Islet of Langerhans (tissue), 1 donor: ENCODE data around the gene SNX21.
"Not testable (repeated sequence)": the region's sequence is repeated elsewhere in the genome, so short reads cannot be mapped to it uniquely, and the experiment has no call there.

ENCODE experiments used
- FAIRE-seq: peaks from one replicate; lab custom pipeline; 2011; peaks lifted over from hg19 to GRCh38; lab: Jason Lieb, UNC

Gene SNX21

DNA sequence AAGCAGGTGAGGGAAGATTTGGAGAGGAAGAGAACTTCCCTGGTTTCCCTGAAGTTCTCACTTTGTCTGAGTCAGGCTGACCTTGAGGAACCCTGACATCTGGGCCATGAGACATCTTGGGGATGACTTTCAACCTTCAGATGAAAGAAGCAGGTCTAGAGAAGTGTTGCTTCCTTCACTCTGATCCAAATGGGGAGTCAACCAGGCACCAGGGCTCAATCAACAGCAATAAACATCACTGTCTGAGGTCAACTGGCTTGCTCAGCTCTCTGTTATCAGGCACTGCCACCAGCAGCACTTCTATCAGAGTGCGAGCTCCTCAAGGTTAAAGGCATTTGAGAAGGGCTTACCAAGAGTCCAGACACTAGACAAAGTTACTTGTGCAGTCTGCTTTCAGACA is 17.3 kb downstream of the SNX21 start:
- FAIRE-seq = no peak

DNA sequence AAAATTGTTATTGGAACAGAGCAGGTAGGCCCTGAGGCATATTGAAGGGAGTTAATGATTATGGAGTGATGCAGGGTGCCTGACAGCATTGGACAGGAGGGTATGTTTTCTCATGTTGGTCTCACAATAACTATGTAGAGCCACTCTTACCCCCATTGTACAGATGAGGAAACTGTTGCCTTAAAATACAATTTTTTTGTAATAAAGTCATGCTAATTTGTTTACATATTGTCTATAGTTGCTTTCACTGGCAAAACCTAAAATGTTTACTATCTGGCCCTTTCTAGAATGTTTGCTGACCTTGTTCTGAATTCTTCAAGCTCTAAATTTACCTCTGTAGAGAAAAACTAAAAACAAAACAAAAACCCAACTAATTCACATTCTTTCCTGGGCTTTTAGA is 17.9 kb downstream of the SNX21 start:
- FAIRE-seq = no peak

DNA sequence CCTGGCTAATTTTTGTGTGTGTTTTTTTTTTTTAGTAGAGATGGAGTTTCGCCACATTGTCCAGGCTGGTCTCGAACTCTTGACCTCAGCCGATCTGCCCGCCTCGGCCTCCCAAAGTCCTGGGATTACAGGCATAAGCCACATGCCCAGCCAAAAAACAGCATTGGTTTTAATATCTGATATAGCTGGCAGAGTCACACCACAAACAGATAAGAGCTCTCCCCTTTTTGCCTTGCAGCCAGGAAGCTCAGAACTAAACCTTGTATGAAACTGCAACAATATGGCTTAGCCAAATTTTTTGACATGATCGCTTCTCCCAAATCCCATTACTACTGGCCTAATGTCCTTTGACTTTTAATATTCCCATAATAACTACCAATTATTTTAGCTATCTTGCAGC is 18.7 kb downstream of the SNX21 start:
- no peak for FAIRE-seq

DNA sequence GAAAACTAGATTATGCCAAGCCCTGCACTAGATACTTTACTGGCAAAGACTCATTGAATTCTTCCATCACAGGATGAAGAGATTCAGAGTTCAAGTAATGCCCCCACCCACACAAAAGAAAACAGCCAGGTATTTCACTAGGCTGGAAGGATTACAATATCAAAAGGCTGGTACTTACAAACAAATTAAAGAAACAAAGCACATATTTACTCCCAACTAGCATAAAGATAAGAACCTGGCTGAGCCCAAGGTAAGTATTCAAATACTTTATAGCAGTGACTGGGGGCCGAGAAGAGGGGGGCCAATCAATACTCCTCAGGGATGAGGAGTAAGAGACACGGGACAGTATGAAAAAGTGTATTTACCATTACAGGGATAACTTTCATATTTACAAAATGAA is 19.9 kb downstream of the SNX21 start:
- FAIRE-seq = no peak

DNA sequence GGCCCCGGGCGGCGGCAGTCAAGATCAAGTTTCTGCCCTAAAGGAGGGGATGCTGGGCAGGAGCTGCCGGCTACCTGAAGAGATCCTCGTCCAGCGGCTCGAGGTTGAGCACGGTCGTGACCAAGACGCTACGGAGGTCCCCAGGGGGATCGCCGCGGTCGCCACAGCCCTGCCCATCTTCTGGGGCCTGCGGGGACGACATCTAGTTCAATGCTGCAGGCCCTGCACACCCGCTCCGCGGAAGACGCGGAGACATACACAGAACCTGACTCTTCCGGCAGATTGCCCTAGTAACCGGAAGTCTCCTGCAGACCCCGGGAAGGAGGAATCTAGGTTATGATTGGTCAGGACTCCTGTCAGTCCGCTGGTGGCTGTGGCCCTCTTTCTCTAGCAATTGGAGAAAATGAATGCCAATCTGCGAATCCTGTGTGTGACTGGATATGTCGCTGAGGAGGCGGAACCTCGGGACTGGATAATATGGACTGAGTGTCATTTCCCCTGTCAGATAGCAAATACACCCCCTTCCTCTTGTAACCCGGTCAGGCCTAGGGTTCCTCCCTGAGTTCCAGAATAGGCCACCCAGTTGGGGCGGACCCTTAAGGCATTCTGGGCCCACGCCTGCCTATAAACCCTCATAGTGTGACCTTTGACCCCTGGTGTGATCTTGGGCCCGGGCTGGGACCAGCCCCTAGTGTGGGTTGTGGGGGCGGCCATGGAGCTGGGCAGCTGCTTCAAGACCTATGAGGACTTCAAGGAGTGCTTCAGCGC is 23.7 kb downstream of the SNX21 start, which contains the start of the genes ACOT8 and ZSWIM3:
Gene ACOT8, minus strand, starts transcription at position 279 of the 768 bp plus-strand sequence. Its CDS starts 77 bp downstream, at position 202.
Gene ZSWIM3, plus strand, starts transcription at position 501 of the 768 bp plus-strand sequence. Its CDS starts 212 bp downstream, at position 713.
- FAIRE-seq = peak; percentile 93

DNA sequence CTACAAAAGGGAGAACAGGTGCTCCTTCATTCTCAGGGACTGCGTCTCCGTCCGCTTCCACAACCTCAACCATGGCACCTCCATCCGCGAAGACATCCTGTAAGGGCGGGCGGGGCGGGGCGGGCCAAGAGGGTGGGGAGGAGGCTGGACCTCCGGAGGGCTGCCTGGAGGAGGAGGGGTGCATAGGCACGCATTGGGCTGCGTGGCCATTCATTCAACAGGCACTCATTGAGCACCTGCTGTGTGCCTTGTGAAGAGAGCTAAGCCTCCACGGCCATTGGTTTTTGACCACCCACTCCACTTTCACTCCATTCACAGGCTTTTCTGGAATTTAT is 24.2 kb downstream of the SNX21 start:
- no peak for FAIRE-seq

DNA sequence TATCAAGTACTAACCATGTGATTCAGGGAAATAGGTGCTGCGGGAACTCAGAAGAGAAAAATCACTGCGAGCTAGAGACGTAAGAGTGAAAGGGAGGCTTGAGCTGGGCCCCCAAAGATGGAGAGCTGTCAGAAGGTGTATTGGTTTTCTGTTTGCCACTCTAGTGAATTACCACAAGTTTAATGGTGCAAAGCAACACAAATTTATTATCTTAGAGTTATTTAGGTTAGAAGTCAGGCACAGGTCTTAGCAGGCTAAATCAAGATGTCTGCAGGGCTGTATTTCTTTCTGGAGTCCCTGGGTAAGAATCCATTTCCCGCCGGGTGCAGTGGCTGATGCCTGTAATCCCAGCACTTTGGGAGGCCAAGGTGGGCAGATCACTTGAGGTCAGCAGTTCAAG is 26.3 kb downstream of the SNX21 start:
- no peak for FAIRE-seq

DNA sequence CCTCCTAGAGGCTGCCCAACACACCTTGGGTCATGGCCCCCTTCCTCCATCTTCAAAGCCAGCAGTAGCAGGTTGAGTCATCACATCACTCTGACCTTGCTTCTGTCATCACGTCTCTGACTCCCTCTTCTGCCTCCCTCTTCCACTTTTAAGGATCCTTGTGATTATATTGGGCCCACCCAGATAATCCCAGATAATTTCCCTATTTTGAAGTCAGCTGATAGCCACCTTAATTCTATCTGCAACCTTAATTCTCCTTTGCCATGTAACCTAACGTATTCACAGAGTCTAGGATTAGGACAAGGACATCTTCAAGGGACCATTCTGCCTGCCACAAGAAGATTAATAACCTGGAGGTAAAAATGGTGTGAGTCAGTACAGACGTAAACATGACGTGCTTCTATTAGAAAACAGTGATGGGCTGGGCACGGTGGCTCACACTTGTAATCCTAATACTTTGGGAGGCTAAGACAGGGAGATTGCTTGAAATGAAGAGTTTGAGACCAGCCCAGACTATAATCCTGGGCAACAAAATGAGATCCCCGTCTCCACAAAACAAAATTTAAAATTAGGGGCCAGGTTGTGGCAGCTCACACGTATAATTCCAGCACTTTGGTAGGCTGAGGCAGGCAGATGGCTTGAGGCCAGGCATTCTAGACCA is 27.1 kb downstream of the SNX21 start:
- no peak for FAIRE-seq

DNA sequence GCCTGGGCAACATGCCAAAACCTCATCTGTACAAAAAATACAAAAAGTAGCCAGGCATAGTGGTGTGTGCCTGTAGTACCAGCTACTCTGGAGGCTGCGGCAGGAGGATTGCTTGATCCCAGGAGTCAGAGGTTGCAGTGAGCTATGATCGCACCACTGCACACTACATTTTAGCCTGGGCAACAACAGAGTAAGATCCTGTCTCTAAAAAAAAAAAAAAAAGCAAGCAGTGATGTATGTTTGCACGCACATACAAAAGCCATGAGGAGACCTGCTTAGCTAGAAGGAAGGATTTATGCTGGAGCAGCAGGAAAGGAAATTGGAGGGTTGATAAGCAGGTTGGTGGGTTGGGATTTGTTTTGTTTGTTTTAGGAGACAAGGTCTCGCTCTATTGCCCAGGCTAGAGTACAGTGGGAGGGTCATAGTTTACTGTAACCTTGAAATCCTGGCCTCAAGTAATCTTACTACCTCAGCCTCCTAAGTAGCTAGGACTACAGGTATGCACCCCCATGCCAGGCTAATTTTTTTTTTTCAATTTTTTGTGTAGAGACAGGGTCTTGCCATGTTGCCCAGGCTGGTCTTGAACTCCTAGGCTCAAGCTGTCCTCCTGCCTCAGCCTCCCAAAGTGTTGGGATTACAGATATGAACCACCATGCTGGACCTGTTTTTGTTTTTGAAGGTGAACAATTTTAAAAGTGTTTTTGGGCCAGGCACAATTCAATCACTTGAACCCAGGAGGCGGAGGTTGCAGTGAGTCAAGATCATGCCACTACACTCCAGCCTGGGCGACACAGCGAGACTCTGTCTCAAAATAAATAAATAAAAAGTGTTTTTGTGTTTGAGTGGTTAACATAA is 27.8 kb downstream of the SNX21 start:
- no peak for FAIRE-seq

DNA sequence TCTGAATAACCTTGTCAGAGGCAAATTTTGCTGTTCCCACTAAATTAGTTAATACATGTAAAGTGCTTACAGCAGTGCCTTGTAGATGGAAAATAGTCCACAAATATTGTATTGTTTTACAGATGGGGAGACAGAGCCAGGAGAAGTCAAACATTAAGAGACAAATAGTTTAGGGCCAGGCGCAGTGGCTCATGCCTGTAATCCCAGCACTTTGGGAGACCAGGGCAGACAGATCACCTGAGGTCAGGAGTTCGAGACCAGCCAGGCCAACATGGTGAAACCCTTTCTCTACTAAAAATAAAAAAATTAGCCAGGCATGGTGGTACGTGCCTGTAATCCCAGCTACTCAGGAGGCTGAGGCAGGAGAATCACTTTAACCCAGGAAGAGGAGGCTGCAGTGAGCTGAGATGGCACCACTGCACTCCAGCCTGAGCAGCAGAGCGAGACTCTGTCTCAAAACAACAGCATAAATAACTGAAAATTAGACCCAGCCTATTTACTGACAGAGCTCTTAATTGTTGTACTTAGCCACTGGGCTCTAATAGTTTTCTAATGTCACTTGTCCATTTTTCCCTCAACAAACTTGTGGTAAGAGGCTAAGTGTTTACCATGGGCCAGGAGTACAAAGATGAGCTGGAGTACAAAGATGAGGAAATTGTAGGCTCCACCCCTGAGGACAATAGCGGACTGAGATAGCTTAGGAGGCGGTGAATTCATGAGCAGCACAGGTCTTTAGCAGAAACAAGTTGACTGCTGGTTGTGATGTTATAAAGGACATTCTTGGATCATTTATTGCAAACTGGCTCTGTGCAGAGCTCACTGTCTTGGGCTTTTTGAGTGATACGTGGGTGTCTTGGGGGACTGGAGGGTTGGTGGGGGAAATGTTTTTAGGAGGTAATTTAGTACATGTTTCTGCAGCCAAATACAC is 30.2 kb downstream of the SNX21 start:
- no peak for FAIRE-seq

DNA sequence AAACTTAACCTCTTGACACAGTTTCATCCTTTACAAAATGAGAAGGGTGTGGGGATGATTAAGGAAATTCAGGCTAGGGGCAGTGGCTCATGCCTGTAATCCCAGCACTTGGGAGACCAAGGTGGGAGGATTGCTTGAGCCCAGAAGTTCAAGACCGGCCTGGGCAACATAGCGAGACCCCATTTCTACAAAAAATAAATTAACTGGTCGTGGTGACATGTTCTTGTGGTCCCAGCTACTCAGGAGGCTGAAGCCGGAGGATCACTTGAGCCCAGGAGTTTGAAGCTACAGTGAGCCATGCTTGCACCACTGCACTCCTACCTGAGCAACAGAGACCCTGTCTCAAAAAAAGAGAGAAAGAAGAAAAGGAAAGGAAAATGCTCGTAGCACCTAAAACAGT is 32.9 kb downstream of the SNX21 start:
- no peak for FAIRE-seq

DNA sequence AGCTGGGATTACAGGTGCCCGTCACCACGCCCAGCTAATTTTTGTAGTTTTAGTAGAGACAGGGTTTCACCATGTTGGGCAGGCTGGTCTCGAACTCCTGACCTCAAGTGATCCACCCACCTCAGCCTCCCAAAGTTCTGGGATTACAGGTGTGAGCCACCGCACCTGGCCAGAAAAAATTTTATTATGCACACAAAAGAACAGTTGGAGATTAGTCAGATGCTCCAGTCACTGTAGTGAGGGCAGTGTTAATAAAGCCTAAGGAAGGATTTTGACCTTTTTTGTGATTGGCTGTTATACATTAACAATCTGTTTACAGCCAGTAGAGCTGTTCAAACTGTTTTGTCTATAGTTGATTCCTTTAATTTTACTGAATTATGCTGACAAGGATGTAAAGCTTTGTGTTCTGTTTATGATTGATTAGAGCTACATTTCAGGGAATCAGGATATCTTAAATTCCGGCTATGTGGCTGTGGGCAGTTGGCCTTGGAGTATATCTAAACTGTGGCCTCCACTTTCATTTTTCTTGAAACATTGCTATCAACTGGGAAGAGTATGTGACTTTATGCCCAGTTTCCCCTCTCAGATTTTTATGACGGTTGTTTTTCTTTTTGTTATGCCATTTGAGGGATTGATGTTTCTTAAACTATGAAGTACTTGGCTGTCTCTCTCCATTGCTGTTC is 33.7 kb downstream of the SNX21 start:
- FAIRE-seq = no peak

DNA sequence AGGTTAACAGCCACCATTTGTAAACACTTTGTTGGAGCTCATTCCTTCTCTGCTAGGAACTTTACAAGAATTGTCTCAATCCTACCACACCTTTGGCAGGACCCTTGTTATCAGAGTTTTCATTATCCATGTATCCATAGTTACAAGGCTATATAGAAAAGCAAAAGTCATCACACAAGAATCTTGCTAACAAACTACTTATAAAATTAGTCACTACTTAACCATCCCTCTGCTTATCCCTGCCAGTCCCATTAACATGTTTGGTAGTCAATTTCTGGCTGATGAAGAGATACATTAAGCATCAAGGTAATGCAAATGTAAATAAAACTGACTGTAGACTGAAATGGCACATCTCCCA is 34.2 kb downstream of the SNX21 start:
- FAIRE-seq = no peak

DNA sequence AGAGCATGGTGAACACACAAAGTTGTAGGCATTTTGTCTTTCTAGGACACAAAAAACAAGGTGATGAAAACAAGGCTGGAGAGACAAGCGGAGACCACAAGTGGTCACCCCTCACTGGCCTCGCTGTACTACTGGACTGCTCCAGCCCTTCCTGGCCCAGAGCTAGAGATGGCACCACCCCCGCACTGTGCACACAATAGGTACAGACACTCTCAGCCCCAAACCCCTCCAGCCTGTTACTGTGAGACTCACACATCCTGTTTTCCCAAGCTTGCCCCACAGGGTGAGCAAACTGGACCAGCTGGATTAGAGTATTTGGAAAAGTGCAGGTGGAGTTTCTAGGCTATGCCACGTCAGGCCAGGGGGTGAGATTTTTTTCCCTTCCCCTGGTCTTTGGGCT is 39.0 kb downstream of the SNX21 start:
- FAIRE-seq = no peak

DNA sequence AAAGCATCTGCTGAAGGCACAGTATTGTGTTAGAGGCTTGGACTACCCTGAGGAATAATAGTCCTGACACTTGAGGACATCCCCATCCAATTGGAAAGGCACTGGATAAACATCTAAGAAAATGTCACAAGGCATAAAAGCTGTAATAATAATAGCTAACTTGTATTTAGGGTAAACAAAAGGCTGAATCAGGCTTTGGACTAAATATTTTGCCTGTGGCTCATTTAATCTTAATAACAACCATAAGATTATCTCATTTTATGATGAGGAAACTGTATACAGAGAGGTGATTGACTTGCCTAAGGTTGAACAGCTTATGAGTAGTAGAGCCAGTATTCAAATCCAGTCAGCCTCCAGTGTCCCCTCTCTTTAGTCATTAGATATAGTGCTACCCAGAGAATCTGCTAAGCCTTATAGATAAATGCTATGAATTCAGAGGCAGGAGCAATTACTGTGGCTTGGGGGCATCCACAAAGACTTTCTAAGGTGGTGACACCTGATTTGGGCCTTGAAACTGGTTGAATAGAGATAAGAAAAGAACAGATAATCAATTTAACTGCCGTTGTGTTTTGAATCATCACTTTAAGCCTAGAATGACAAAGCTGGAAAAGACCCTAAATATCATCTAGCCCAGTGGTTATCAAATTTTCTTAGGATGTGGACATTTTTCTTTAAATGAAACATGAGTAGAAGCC is 40.0 kb downstream of the SNX21 start:
- no peak for FAIRE-seq

DNA sequence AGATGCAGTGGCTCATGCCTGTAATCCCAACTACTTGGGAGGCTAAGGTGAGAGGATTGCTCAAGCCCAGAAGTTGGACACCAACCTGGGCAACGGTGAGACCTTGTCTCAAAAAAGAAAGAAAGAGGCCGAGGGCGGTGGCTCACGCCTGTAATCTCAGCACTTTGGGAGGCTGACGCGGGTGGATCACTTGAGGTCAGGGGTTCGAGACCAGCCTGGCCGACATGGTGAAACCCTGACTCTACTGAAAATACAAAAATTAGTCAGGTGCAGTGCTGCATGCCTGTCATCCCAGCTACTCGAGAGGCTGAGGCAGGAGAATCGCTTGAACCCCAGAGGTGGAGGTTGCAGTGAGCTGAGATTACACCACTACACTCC is 40.5 kb downstream of the SNX21 start:
- not testable (repeated sequence) for FAIRE-seq

DNA sequence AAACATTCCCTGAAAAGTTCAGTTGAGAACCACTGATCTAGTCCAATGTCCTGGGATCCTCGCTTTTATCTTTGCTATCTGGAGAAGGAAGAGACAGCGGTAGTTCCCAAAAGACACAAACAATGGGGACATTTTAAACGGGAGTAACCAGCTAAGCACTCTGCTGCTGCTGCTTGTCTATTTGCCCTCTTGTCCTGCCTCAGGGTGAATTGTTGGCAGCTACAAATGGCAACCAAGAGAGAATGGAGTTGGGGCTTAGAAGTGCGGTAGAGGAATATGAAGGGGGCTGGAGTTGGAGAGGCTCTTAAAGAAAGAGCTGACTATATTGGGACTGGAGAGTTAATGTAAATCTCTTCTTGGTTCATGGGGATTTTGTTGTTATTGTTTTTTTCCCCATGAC is 41.0 kb downstream of the SNX21 start:
- no peak for FAIRE-seq

DNA sequence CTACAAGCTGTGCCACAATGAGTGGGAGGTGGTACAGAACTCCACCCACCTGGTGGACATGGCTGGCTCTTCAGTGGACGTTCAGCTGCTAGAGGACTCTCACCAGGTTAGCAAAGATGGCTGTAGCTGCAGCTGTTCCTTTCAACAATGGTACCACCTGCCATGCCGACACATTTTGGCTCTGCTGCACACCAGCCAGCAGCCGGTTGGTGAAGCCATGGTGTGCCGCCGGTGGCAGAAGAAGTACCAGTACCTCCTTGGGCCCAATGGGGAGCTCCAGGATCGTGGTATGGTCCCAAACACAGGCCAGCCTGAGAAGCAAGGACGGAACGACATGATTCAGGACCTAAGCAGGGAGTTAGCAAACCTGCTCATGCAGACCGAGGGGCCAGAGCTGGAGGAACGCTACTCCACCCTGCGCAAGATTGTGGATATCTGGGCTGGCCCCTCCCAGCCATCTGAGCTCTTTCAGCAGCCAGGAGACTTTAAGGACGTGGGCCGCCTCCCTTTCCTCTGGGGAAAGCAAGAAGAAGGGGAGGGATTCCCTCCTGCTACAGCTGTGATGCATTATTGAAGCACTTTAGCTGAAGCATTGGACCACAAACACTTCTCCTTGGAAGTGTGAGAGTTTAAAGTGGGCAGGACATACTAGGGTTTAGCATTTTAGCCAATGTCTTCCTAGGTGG is 44.6 kb downstream of the SNX21 start:
- FAIRE-seq = no peak

DNA sequence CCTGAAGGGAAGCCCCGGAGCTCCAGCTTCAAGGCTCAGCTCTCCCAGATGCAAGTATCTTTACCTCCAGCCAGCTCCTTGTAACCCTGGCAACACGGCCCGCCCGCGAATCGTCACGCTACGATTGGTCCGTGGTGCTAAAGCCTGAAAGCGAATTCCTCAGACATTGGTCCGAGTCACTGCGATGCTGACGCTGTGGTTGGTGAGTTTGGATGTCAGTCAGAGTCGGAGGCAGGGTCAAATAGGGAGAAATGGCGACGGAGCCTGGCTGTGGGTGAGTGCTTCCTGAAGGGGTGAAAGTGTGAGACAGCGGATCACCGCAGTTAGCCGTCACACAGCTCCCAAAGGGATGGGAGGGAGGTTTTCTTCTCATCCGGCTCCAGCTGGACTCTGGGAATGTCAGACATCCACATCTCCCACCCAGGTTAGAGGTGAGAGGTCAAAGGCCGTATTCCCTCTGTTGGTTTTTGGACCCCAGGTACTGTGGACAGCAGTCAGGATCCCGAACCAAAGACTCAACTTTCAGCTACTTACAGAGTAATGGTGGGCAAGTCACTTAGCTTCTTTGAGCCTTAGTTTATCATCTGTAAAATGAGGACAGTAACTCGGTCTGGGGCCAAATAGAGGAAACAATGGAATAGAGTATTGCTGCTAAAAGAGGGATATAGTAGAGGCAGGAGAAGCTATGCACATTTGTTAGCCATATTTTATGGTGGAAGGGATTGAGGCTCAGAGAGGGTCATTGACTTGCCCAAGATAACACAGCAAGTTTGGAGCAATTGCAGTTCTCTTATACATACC is 47.6 kb downstream of the SNX21 start, which contains the start of gene ZSWIM1:
Gene ZSWIM1, plus strand, starts transcription at position 240 of the 801 bp plus-strand sequence. CDS start 1,366 bp downstream, outside the sequence.
- FAIRE-seq = peak; percentile 86
